OCI-LY7 (cell line): Measurements from ENCODE around the gene ASB11. TPM values are rescaled to one million over a fixed set of nuclear protein-coding genes. Genes with fewer than 3 reads are reported as not detected.

Source experiments
- BruUV-seq: library from RNA; stranded (reverse); fragments of 400-500 nt; replicated peaks from 2 replicates; lab custom pipeline; 2021; lab: Mats Ljungman, UMichigan
- CTCF ChIA-PET: fragments of 300-600 bp; sonication (Branson Sonifier 250); formaldehyde crosslinking; loops from one replicate; lab custom pipeline; 2022; ENCODE audit warnings: antibody characterized with exemption; ENCODE audit not compliant: unreplicated experiment; lab: Charles Lee
- POLR2A ChIA-PET: fragments of 300-600 bp; sonication (Branson Sonifier 250); formaldehyde crosslinking; loops from one replicate; lab custom pipeline; 2022; ENCODE audit warnings: antibody characterized with exemption; lab: Charles Lee
- DNase-seq: peaks from one replicate; pipeline ENCODE4 v3.0.0-alpha.2; 2015; ENCODE audit warnings: low spot score
- H2AFZ ChIP-seq: fragments of 200-600 bp; sonication (generic), shearing (Covaris generic); 2 replicates; pipeline ENCODE4 v1.6.1; 2014; ENCODE audit warnings: mild to moderate bottlenecking, antibody characterized with exemption, low read length, moderate library complexity
- H3K27ac ChIP-seq: fragments of 200-600 bp; sonication (generic); 2 replicates; pipeline ENCODE4 v1.5.1; 2014; ENCODE audit warnings: mixed run types, low read depth, mild to moderate bottlenecking, moderate library complexity, low read length, inconsistent platforms; ENCODE audit not compliant: poor library complexity, severe bottlenecking
- H3K36me3 ChIP-seq: fragments of 200-600 bp; sonication (generic); 2 replicates; pipeline ENCODE4 v1.6.1; 2014; ENCODE audit warnings: mild to moderate bottlenecking, antibody characterized with exemption, low read length, moderate library complexity, mixed read lengths; ENCODE audit not compliant: insufficient read depth
- H3K4me1 ChIP-seq: fragments of 200-600 bp; sonication (generic); 2 replicates; pipeline ENCODE4 v1.5.1; 2014; ENCODE audit warnings: mild to moderate bottlenecking, low read length; ENCODE audit not compliant: insufficient read depth, poor library complexity, severe bottlenecking
- H3K4me2 ChIP-seq: fragments of 200-600 bp; sonication (generic); 2 replicates; pipeline ENCODE4 v1.6.1; 2014; ENCODE audit warnings: mild to moderate bottlenecking, low read length
- H3K4me3 ChIP-seq: fragments of 200-600 bp; sonication (generic); 2 replicates; pipeline ENCODE4 v1.5.1; 2014; ENCODE audit warnings: mild to moderate bottlenecking, low read depth, low read length; ENCODE audit not compliant: poor library complexity, severe bottlenecking
- H3K79me2 ChIP-seq: fragments of 200-600 bp; sonication (generic); 2 replicates; pipeline ENCODE4 v1.6.1; 2016; ENCODE audit warnings: low read depth, mild to moderate bottlenecking, low read length, moderate library complexity, mixed read lengths; ENCODE audit not compliant: insufficient read depth
- H3K9me2 ChIP-seq: fragments of 200-600 bp; sonication (generic); 2 replicates; pipeline ENCODE4 v1.6.1; 2016; ENCODE audit warnings: mild to moderate bottlenecking, low read length, mixed read lengths; ENCODE audit not compliant: insufficient read depth
- H3K9me3 ChIP-seq: fragments of 200-600 bp; sonication (generic); 2 replicates; pipeline ENCODE4 v1.6.1; 2014; ENCODE audit warnings: mild to moderate bottlenecking, mixed run types, low read length, mixed read lengths
- H4K20me1 ChIP-seq: fragments of 200-600 bp; sonication (generic); 2 replicates; pipeline ENCODE4 v1.6.1; 2014; ENCODE audit warnings: mild to moderate bottlenecking, antibody characterized with exemption, low read length, moderate library complexity, mixed read lengths; ENCODE audit not compliant: insufficient read depth
- EZH2phosphoT487 ChIP-seq: fragments of 200-600 bp; sonication (generic); IDR thresholded peaks from 2 replicates; pipeline ENCODE4 v1.6.1; 2018; ENCODE audit warnings: low read depth, borderline replicate concordance, mild to moderate bottlenecking, mixed run types, antibody characterized with exemption, low read length, moderate library complexity, mixed read lengths
- intact Hi-C: fragments of 100-400 bp; cut with micrococcal nuclease; formaldehyde crosslinking; loops from one replicate; pipeline ENCODE4 v1.10.0; 2022; ENCODE audit not compliant: unreplicated experiment
- total RNA-seq, 2 experiments: library from RNA; depleted of rRNA in 1 of 2; stranded (reverse); fragments of >200 nt in 1 of 2; shearing (Covaris generic) in 1 of 2; gene quantifications; 2 replicates each; pipeline ENCODE4 v1.2.3, GENCODE V29; 2014 to 2022
- TF ChIP-seq, protein P1 (sequence below): fragments of 200-600 bp; sonication (generic); conservative IDR thresholded peaks from 2 replicates; pipeline ENCODE4 v1.5.1; 2014; ENCODE audit warnings: mild to moderate bottlenecking, antibody characterized with exemption, low read length, moderate library complexity, mixed read lengths

Gene ASB11
- total RNA-seq, 2 experiments from 2014 or later: not detected

DNA sequence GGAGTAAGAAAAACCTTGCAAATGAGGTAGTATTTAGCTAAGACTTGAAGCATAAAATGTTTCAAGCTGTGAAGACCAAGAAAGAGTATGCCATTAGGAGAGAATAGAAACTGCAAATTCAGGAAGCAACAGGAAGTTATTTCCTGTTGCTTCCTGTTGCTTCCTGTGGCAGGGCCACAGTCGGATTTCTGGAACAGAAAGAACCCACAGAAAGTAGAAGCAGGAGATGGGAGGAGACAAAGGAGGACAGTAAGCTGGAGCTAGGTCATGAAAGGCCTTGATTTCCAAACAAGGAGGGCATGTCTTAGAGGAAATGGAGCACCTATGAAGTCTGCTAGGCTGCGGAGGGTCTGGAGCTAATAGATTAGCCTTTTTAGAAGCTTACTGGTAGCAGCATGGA lies 17.2 kb downstream of the ASB11 start:
- no TSS peak for BruUV-seq
- H2AFZ ChIP-seq: no peak overlapping the region

DNA sequence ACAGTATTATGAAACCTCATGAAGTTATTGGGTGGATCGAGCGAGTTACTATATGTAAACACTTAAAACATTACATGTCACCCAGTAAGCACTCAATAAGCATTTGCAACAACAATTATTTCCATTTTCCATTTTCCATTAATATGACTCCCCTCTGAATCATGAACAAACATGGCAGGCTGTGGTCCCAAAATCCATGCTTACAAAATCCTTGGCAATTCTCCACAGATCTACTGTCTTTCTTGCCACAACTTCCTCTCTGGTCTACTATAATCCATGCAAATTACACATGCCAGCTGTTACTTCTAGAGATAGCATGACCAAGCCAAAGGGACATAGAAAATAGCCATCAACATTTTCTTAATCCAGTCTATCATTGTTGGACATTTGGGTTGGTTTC lies 22.0 kb downstream of the ASB11 start:
- Histone ChIP-seq H3K36me3 (no peaks in the 10 kb centered on the region), H3K9me3 (no peaks in the 10 kb centered on the region), H3K4me1 (no peaks in the 10 kb centered on the region), H2AFZ (no peak overlapping the region), H3K4me3 (no peak overlapping the region), H3K79me2 (no peaks in the 10 kb centered on the region), H4K20me1 (no peaks in the 10 kb centered on the region), H3K9me2 (no peaks in the 10 kb centered on the region), H3K4me2 (no peak overlapping the region), H3K27ac (no peak overlapping the region)
- TF ChIP-seq, protein P1, sequence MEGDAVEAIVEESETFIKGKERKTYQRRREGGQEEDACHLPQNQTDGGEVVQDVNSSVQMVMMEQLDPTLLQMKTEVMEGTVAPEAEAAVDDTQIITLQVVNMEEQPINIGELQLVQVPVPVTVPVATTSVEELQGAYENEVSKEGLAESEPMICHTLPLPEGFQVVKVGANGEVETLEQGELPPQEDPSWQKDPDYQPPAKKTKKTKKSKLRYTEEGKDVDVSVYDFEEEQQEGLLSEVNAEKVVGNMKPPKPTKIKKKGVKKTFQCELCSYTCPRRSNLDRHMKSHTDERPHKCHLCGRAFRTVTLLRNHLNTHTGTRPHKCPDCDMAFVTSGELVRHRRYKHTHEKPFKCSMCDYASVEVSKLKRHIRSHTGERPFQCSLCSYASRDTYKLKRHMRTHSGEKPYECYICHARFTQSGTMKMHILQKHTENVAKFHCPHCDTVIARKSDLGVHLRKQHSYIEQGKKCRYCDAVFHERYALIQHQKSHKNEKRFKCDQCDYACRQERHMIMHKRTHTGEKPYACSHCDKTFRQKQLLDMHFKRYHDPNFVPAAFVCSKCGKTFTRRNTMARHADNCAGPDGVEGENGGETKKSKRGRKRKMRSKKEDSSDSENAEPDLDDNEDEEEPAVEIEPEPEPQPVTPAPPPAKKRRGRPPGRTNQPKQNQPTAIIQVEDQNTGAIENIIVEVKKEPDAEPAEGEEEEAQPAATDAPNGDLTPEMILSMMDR: no peak
- TF ChIP-seq EZH2phosphoT487: no peak
- intact Hi-C loops: no loop called here
- no peak for DNase-seq
- BruUV-seq: no TSS peak
- ChIA-PET POLR2A (no interaction called here), CTCF (no interaction called here)

More for the DNA sequence above, 17.2 kb downstream of the ASB11 start:
- no peak for TF ChIP-seq EZH2phosphoT487
- TF ChIP-seq, protein P1: no peak
- DNase-seq: no peak
- H3K9me3 ChIP-seq: no peaks in the 10 kb centered on the region
- intact Hi-C loops: no loop called here
- no peaks in the 10 kb centered on the region for H4K20me1 ChIP-seq
- no peaks in the 10 kb centered on the region for H3K36me3 ChIP-seq
- H3K9me2 ChIP-seq: no peaks in the 10 kb centered on the region
- H3K4me1 ChIP-seq: no peaks in the 10 kb centered on the region
- H3K4me2 ChIP-seq: no peak overlapping the region
- H3K27ac ChIP-seq: no peak overlapping the region
- CTCF ChIA-PET: no interaction called here
- no peaks in the 10 kb centered on the region for H3K79me2 ChIP-seq
- H3K4me3 ChIP-seq: no peak overlapping the region
- POLR2A ChIA-PET: no interaction called here

DNA sequence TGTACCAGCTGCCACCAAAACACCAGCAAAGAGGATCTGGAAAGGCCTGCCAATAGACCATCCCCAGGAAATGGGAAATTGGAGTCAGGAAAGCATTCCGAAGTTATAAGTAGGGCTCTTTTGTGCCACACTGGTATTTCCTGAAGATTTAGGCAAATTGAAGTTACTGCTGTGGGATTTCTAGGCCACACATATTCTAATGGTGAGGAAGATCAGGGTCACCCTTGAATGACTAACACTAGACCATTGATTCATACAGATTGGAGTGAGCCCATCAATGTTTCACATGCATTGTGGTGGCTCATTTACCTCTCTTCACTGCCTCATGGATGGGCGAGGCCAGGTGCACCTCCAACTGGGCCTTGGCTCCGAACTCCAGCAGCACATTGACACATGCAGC lies 22.6 kb downstream of the ASB11 start:
- no peaks in the 10 kb centered on the region for H4K20me1 ChIP-seq
- no peaks in the 10 kb centered on the region for H3K4me1 ChIP-seq
- ChIA-PET CTCF (no interaction called here), POLR2A (no interaction called here)
- DNase-seq: no peak
- H3K79me2 ChIP-seq: no peaks in the 10 kb centered on the region
- H3K4me2 ChIP-seq: no peak overlapping the region
- H3K9me2 ChIP-seq: no peaks in the 10 kb centered on the region
- TF ChIP-seq EZH2phosphoT487: no peak
- TF ChIP-seq, protein P1: no peak
- H3K36me3 ChIP-seq: no peaks in the 10 kb centered on the region
- H3K9me3 ChIP-seq: no peaks in the 10 kb centered on the region
- H2AFZ ChIP-seq: no peak overlapping the region
- H3K27ac ChIP-seq: no peak overlapping the region
- no peak overlapping the region for H3K4me3 ChIP-seq
- intact Hi-C loops: no loop called here
- BruUV-seq: no TSS peak
